Activated CD4-positive, alpha-beta T cell treated with anti-CD3 and anti-CD28 coated beads, Interleukin-2, Interleukin-6, amounts not matched to agents 100 ng/mL and 50 ng/mL, durations not matched to agents 16 hours and 8 hours (primary cell): ENCODE measurements around the gene VPS39.

Experiments
- DNase-seq: peaks from one replicate; pipeline ENCODE4 v3.0.0-alpha.2; 2020

VPS39 gene

GRCh38 chr15:42123546-42123945, 84.6 kb downstream of the VPS39 start:
- DNase-seq: no peak

- DNase-seq: no peak
Observed at GRCh38 chr15:42121682-42122081, 86.4 kb downstream of the VPS39 start.

GRCh38 chr15:42121021-42121420, 87.1 kb downstream of the VPS39 start:
- peak; percentile 21 for DNase-seq

GRCh38 chr15:42120285-42120684, 87.8 kb downstream of the VPS39 start:
- no peak for DNase-seq

GRCh38 chr15:42119446-42119760, 88.7 kb downstream of the VPS39 start:
- DNase-seq: no peak

GRCh38 chr15:42118650-42119445, 89.3 kb downstream of the VPS39 start:
- no peak for DNase-seq

GRCh38 chr15:42111924-42112323, 96.2 kb downstream of the VPS39 start:
- peak; percentile 41 for DNase-seq

- DNase-seq: no peak
Observed at GRCh38 chr15:42110367-42110766, 97.7 kb downstream of the VPS39 start.

- no peak for DNase-seq
Observed at GRCh38 chr15:42108806-42109205, 99.3 kb downstream of the VPS39 start.
